ENCODE results near the gene HTRA1. TPM values are rescaled to one million over a fixed set of nuclear protein-coding genes. Genes with fewer than 3 reads are reported as not detected.

HTRA1 gene
- total RNA-seq, 3 donors from 2014 or later = 116 to 347 (median 152) TPM

- Histone ChIP-seq H3K4me1 (no peaks in the 10 kb centered on the region), H3K27me3 (no peaks in the 10 kb centered on the region), H3K4me3 (no peak overlapping the region), H3K36me3 (no peaks in the 10 kb centered on the region), H3K9me3 (no peaks in the 10 kb centered on the region), H3K27ac (no peak overlapping the region)
- no peak for DNase-seq (ENCODE audit: low spot score in 2 of 2)
- intact Hi-C loops (cut with DNase I; ENCODE audit: low total_unique reads) = no loop called here
- TF ChIP-seq POLR2AphosphoS5 (IDR thresholded peaks at IDR 0.05) (no peak), POLR2A (IDR thresholded peaks at IDR 0.05) (no peak), CTCF (IDR thresholded peaks at IDR 0.05) (no peak)
These were observed 70.6 kb downstream of the HTRA1 start for GRCh38 chr10:122531939-122532338.

- TF ChIP-seq CTCF (IDR thresholded peaks at IDR 0.05) = no peak
- TF ChIP-seq POLR2A (IDR thresholded peaks at IDR 0.05) = no peak
- no peak for TF ChIP-seq POLR2AphosphoS5 (IDR thresholded peaks at IDR 0.05)
- no peak for DNase-seq (ENCODE audit: low spot score in 2 of 2)
- intact Hi-C loops (cut with DNase I; ENCODE audit: low total_unique reads) = no loop called here
- Histone ChIP-seq H3K27me3 (no peaks in the 10 kb centered on the region), H3K9me3 (no peaks in the 10 kb centered on the region), H3K36me3 (no peaks in the 10 kb centered on the region), H3K27ac (no peak overlapping the region), H3K4me3 (no peak overlapping the region), H3K4me1 (no peaks in the 10 kb centered on the region)
These were observed 71.4 kb downstream of the HTRA1 start for GRCh38 chr10:122532601-122533296.

GRCh38 chr10:122537545-122537944, 76.2 kb downstream of the HTRA1 start:
- H3K27me3 ChIP-seq = no peaks in the 10 kb centered on the region
- intact Hi-C loops (cut with DNase I; ENCODE audit: low total_unique reads) = no loop called here
- H3K36me3 ChIP-seq = no peaks in the 10 kb centered on the region
- TF ChIP-seq CTCF (IDR thresholded peaks at IDR 0.05) = no peak
- no peak for TF ChIP-seq POLR2AphosphoS5 (IDR thresholded peaks at IDR 0.05)
- no peak for TF ChIP-seq POLR2A (IDR thresholded peaks at IDR 0.05)
- no peak overlapping the region for H3K4me3 ChIP-seq
- DNase-seq (ENCODE audit: low spot score in 2 of 2) = no peak
- H3K27ac ChIP-seq = no peak overlapping the region
- no peaks in the 10 kb centered on the region for H3K4me1 ChIP-seq
- no peaks in the 10 kb centered on the region for H3K9me3 ChIP-seq

DNA sequence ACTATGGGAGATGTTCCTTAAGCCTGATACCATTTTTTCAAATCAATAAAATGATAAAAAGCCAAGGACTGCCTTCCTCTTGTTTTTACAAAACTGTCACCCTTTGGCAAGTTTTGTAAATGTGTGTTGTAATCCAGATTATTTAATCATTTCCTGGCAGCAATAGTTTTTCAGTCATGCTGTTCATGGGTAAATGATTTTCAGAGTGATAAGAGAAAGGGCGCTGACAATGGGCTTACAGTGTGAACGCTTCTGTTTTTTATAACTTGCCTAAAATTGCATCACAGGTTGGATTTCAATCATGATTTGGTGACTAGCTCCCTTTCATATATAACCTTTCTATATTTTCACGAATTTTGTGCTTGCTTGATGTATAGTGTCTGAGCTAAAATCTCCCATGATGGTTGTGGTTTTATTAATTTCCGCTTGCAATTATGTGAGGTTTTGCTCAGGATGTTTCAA, 80.2 kb downstream of the HTRA1 start:
- Histone ChIP-seq H3K27ac (peak overlapping the region in 1 of 2 donors; percentile 48), H3K4me1 (no peaks in the 10 kb centered on the region), H3K4me3 (no peak overlapping the region), H3K9me3 (no peaks in the 10 kb centered on the region), H3K27me3 (no peaks in the 10 kb centered on the region), H3K36me3 (no peaks in the 10 kb centered on the region)
- TF ChIP-seq CTCF (IDR thresholded peaks at IDR 0.05) = no peak
- TF ChIP-seq POLR2A (IDR thresholded peaks at IDR 0.05) = no peak
- TF ChIP-seq POLR2AphosphoS5 (IDR thresholded peaks at IDR 0.05) = no peak
- intact Hi-C loops (cut with DNase I; ENCODE audit: low total_unique reads) = no loop called here
- no peak for DNase-seq (ENCODE audit: low spot score in 2 of 2)

DNA sequence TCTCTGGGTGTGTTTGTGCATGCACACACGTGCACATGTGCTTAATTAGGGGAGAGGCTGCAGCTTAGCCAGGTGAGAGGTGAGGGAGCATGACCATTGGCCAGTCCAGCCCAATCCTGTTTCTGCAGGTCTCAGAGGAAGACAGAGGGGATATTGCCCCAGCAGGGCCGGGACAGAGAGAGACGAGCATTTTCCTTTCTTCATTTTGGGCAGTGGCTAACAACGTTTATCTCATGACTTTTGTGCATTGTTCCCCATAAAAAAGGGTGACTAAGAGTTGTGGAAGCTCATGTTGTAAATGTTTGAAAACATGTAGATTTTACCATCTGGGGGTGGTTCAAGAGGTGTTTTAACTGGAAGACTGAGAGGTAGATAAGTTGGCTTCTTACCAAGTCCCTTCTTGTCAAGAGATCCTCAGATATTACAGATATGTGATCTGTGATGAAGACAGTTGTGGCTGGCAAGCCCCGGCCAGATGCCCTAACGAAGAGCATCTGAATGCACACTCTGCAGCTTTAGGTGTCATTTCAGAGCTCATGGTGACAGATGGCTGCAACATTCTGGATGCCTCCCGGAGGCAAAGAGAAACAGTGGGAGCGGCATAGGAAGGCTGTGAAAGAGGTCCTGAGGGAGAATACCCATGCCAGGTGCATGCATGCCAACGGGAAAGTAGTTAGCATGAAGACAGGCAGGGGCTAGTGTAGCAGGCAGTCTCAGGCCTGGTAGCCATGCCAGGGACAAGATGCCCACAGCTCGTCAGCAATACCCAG, 82.5 kb downstream of the HTRA1 start:
- Histone ChIP-seq H3K36me3 (no peaks in the 10 kb centered on the region), H3K27ac (no peak overlapping the region), H3K9me3 (no peaks in the 10 kb centered on the region), H3K4me1 (no peaks in the 10 kb centered on the region), H3K27me3 (no peaks in the 10 kb centered on the region), H3K4me3 (no peak overlapping the region)
- no peak for DNase-seq (ENCODE audit: low spot score in 2 of 2)
- intact Hi-C loops (cut with DNase I; ENCODE audit: low total_unique reads) = no loop called here
- TF ChIP-seq CTCF (IDR thresholded peaks at IDR 0.05) = no peak
- no peak for TF ChIP-seq POLR2AphosphoS5 (IDR thresholded peaks at IDR 0.05)
- no peak for TF ChIP-seq POLR2A (IDR thresholded peaks at IDR 0.05)

All from breast epithelium (tissue), 4 donors.